ENCODE measurements around the gene EXD3. TPM values are rescaled to one million over a fixed set of nuclear protein-coding genes. Genes with fewer than 3 reads are reported as not detected.
"Not testable (repeated sequence)": the region's sequence is repeated elsewhere in the genome, so short reads cannot be mapped to it uniquely, and the experiment has no call there.

The EXD3 gene
- total and polyA plus RNA-seq, 2 donors (not counting 1 experiment from before 2014, with no cell fraction given) = 2.6 to 13.0 TPM

- Histone ChIP-seq H3K4me2 (ENCODE audit: extremely low read depth, insufficient read depth, low read length) (no peak overlapping the region), H2AFZ (ENCODE audit: low read length) (no peak overlapping the region), H3K4me3 (replicated peaks in 1 of 4; ENCODE audit: control extremely low read depth in 1 of 4, insufficient read depth in 1 of 4, low read depth in 3 of 4, low read length in 4 of 4) (no peak overlapping the region), H4K20me1 (ENCODE audit: control insufficient read depth, extremely low read depth, insufficient read depth, low read length) (no peaks in the 10 kb centered on the region), H3K79me2 (ENCODE audit: control insufficient read depth, insufficient read depth, low read length) (no peaks in the 10 kb centered on the region), H3K4me1 (ENCODE audit: control insufficient read depth, extremely low read depth, insufficient read depth, low read length) (peaks cover 19% of the 10 kb centered on the region), H3K36me3 (ENCODE audit: control insufficient read depth, insufficient read depth, low read length) (no peaks in the 10 kb centered on the region), H3K27ac (ENCODE audit: insufficient read depth, low read length) (no peak overlapping the region), H3K27me3 (ENCODE audit: control insufficient read depth, insufficient read depth, low read length) (no peaks in the 10 kb centered on the region), H3K9ac (ENCODE audit: insufficient read depth, low read length) (no peak overlapping the region), H3K9me3 (ENCODE audit: control insufficient read depth, insufficient read depth, low read depth, low read length) (no peaks in the 10 kb centered on the region)
- TF ChIP-seq CTCF (conservative IDR thresholded peaks at IDR 0.05 in 1 of 2, IDR thresholded peaks at IDR 0.05 in 1 of 2; ENCODE audit: low read depth in 1 of 2, low read length in 2 of 2) (no peak), EZH2 (IDR thresholded peaks at IDR 0.05; ENCODE audit: low read length, missing control alignments) (no peak)
- DNase-seq (ENCODE audit: low read depth in 2 of 2) = no peak
Observed at GRCh38 chr9:137411260-137411644, 11.7 kb downstream of the EXD3 start.

GRCh38 chr9:137410891-137411249 is 12.1 kb downstream of the EXD3 start:
- no peak for DNase-seq (ENCODE audit: low read depth in 2 of 2)
- H4K20me1 ChIP-seq (ENCODE audit: control insufficient read depth, extremely low read depth, insufficient read depth, low read length) = no peaks in the 10 kb centered on the region
- no peak overlapping the region for H3K4me2 ChIP-seq (ENCODE audit: extremely low read depth, insufficient read depth, low read length)
- no peak overlapping the region for H3K4me3 ChIP-seq (replicated peaks in 1 of 4; ENCODE audit: control extremely low read depth in 1 of 4, insufficient read depth in 1 of 4, low read depth in 3 of 4, low read length in 4 of 4)
- no peak overlapping the region for H3K9ac ChIP-seq (ENCODE audit: insufficient read depth, low read length)
- H3K27ac ChIP-seq (ENCODE audit: insufficient read depth, low read length) = no peak overlapping the region
- H3K9me3 ChIP-seq (ENCODE audit: control insufficient read depth, insufficient read depth, low read depth, low read length) = no peaks in the 10 kb centered on the region
- no peaks in the 10 kb centered on the region for H3K27me3 ChIP-seq (ENCODE audit: control insufficient read depth, insufficient read depth, low read length)
- H2AFZ ChIP-seq (ENCODE audit: low read length) = no peak overlapping the region
- H3K36me3 ChIP-seq (ENCODE audit: control insufficient read depth, insufficient read depth, low read length) = no peaks in the 10 kb centered on the region
- TF ChIP-seq EZH2 (IDR thresholded peaks at IDR 0.05; ENCODE audit: low read length, missing control alignments) (no peak), CTCF (conservative IDR thresholded peaks at IDR 0.05 in 1 of 2, IDR thresholded peaks at IDR 0.05 in 1 of 2; ENCODE audit: low read depth in 1 of 2, low read length in 2 of 2) (no peak)
- H3K79me2 ChIP-seq (ENCODE audit: control insufficient read depth, insufficient read depth, low read length) = no peaks in the 10 kb centered on the region
- H3K4me1 ChIP-seq (ENCODE audit: control insufficient read depth, extremely low read depth, insufficient read depth, low read length) = peaks cover 19% of the 10 kb centered on the region

- not testable (repeated sequence) for H3K4me2 ChIP-seq (ENCODE audit: extremely low read depth, insufficient read depth, low read length); H3K4me3 ChIP-seq (replicated peaks in 1 of 4; ENCODE audit: control extremely low read depth in 1 of 4, insufficient read depth in 1 of 4, low read depth in 3 of 4, low read length in 4 of 4); H3K9ac ChIP-seq (ENCODE audit: insufficient read depth, low read length); H3K9me3 ChIP-seq (ENCODE audit: control insufficient read depth, insufficient read depth, low read depth, low read length); H3K27ac ChIP-seq (ENCODE audit: insufficient read depth, low read length); H3K36me3 ChIP-seq (ENCODE audit: control insufficient read depth, insufficient read depth, low read length); H4K20me1 ChIP-seq (ENCODE audit: control insufficient read depth, extremely low read depth, insufficient read depth, low read length); H3K27me3 ChIP-seq (ENCODE audit: control insufficient read depth, insufficient read depth, low read length); DNase-seq (ENCODE audit: low read depth in 2 of 2); H3K79me2 ChIP-seq (ENCODE audit: control insufficient read depth, insufficient read depth, low read length); H2AFZ ChIP-seq (ENCODE audit: low read length)
- H3K4me1 ChIP-seq (ENCODE audit: control insufficient read depth, extremely low read depth, insufficient read depth, low read length) = peaks cover 19% of the 10 kb centered on the region
Observed at GRCh38 chr9:137410236-137410890, 12.6 kb downstream of the EXD3 start.
